HEK293 (cell line): ENCODE results near the gene LST1.

ENCODE experiments used
- BCL11A ChIP-seq: fragments of 450-650 bp; formaldehyde crosslinking; IDR thresholded peaks from 2 replicates; pipeline ENCODE4 v1.5.1; 2016; ENCODE audit warnings: low read depth, missing biosample characterization, missing genetic modification characterization
- EGR2 ChIP-seq: fragments of 450-650 bp; formaldehyde crosslinking; IDR thresholded peaks from 2 replicates; pipeline ENCODE4 v1.5.1; 2016; ENCODE audit warnings: low read depth, missing biosample characterization, missing genetic modification characterization
- ELK4 ChIP-seq: IDR thresholded peaks from 2 replicates; pipeline ENCODE4 v1.6.1; 2011; ENCODE audit warnings: mild to moderate bottlenecking, low read depth, low read length, borderline replicate concordance
- GLIS1 ChIP-seq: fragments of 450-650 bp; formaldehyde crosslinking; IDR thresholded peaks from 2 replicates; pipeline ENCODE4 v1.5.1; 2016; ENCODE audit warnings: missing biosample characterization, missing genetic modification characterization
- OVOL3 ChIP-seq: fragments of 450-650 bp; formaldehyde crosslinking; IDR thresholded peaks from 2 replicates; pipeline ENCODE4 v1.5.1; 2016; ENCODE audit warnings: missing biosample characterization, missing genetic modification characterization
- PATZ1 ChIP-seq: fragments of 450-650 bp; formaldehyde crosslinking; IDR thresholded peaks from 2 replicates; pipeline ENCODE4 v1.5.1; 2016; ENCODE audit warnings: missing biosample characterization, missing genetic modification characterization
- PRDM1 ChIP-seq: fragments of 450-650 bp; formaldehyde crosslinking; IDR thresholded peaks from 2 replicates; pipeline ENCODE4; 2016; ENCODE audit warnings: missing biosample characterization, missing genetic modification characterization
- PRDM4 ChIP-seq: fragments of 450-650 bp; formaldehyde crosslinking; IDR thresholded peaks from 2 replicates; pipeline ENCODE4 v1.5.1; 2017; ENCODE audit warnings: missing biosample characterization, missing genetic modification characterization
- REST ChIP-seq: fragments of 450-650 bp; formaldehyde crosslinking; IDR thresholded peaks from 2 replicates; pipeline ENCODE4 v1.5.1; 2016; ENCODE audit warnings: missing biosample characterization, missing genetic modification characterization
- SP7 ChIP-seq: fragments of 450-650 bp; formaldehyde crosslinking; IDR thresholded peaks from 2 replicates; pipeline ENCODE4 v1.5.1; 2016; ENCODE audit warnings: missing biosample characterization, missing genetic modification characterization
- ZBTB44 ChIP-seq: fragments of 450-650 bp; IDR thresholded peaks from 2 replicates; pipeline ENCODE4 v1.5.1; 2018; ENCODE audit warnings: missing biosample characterization, mild to moderate bottlenecking, missing genetic modification characterization
- ZFP69B ChIP-seq: fragments of 450-650 bp; formaldehyde crosslinking; IDR thresholded peaks from 2 replicates; pipeline ENCODE4 v1.5.1; 2016; ENCODE audit warnings: missing biosample characterization, missing genetic modification characterization
- ZNF174 ChIP-seq: fragments of 450-650 bp; formaldehyde crosslinking; IDR thresholded peaks from 2 replicates; pipeline ENCODE4 v1.5.0; 2017; ENCODE audit warnings: missing biosample characterization, mild to moderate bottlenecking, missing genetic modification characterization
- ZNF19 ChIP-seq: fragments of 450-650 bp; formaldehyde crosslinking; IDR thresholded peaks from 2 replicates; pipeline ENCODE4; 2016; ENCODE audit warnings: missing biosample characterization, missing genetic modification characterization, low read depth
- ZNF2 ChIP-seq: fragments of 450-650 bp; formaldehyde crosslinking; IDR thresholded peaks from 2 replicates; pipeline ENCODE4 v1.5.1; 2016; ENCODE audit warnings: missing biosample characterization, missing genetic modification characterization
- ZNF24 ChIP-seq: fragments of 450-650 bp; formaldehyde crosslinking; IDR thresholded peaks from 2 replicates; pipeline ENCODE4 v1.5.1; 2016; ENCODE audit warnings: missing biosample characterization, missing genetic modification characterization
- ZNF311 ChIP-seq: fragments of 450-650 bp; formaldehyde crosslinking; IDR thresholded peaks from 2 replicates; pipeline ENCODE4 v1.5.1; 2017; ENCODE audit warnings: missing biosample characterization, missing genetic modification characterization, borderline replicate concordance
- ZNF48 ChIP-seq: fragments of 450-650 bp; formaldehyde crosslinking; IDR thresholded peaks from 2 replicates; pipeline ENCODE4 v1.5.1; 2016; ENCODE audit warnings: missing biosample characterization, missing genetic modification characterization
- ZNF510 ChIP-seq: fragments of 450-650 bp; formaldehyde crosslinking; IDR thresholded peaks from 2 replicates; pipeline ENCODE4 v1.5.1; 2018; ENCODE audit warnings: mild to moderate bottlenecking, missing genetic modification characterization, missing biosample characterization; ENCODE audit not compliant: insufficient replicate concordance
- ZNF518A ChIP-seq: fragments of 450-650 bp; formaldehyde crosslinking; conservative IDR thresholded peaks from 2 replicates; pipeline ENCODE4 v1.5.1; 2016; ENCODE audit warnings: low read depth, missing biosample characterization, missing genetic modification characterization
- ZNF529 ChIP-seq: fragments of 450-650 bp; formaldehyde crosslinking; IDR thresholded peaks from 2 replicates; pipeline ENCODE4 v1.5.1; 2017; ENCODE audit warnings: missing genetic modification characterization, missing biosample characterization; ENCODE audit not compliant: insufficient replicate concordance
- ZNF621 ChIP-seq: fragments of 450-650 bp; formaldehyde crosslinking; IDR thresholded peaks from 2 replicates; pipeline ENCODE4 v1.5.1; 2017; ENCODE audit warnings: missing biosample characterization, missing genetic modification characterization
- ZNF768 ChIP-seq: fragments of 450-650 bp; formaldehyde crosslinking; IDR thresholded peaks from 2 replicates; pipeline ENCODE4 v1.5.1; 2018; ENCODE audit warnings: missing biosample characterization, mild to moderate bottlenecking, missing genetic modification characterization

The LST1 gene

GRCh38 chr6:31580807-31581433, 5.2 kb upstream of the LST1 start (continued):
- no peak for TF ChIP-seq ELK4
- TF ChIP-seq ZNF510 (tag by site-specific recombination): no peak
- TF ChIP-seq OVOL3 (tag by site-specific recombination): no peak
- TF ChIP-seq ZNF529: no peak
- peak; percentile 46; the same call in 1 of the 2 replicates for TF ChIP-seq SP7 (tag by site-specific recombination)
- peak; percentile 52 for TF ChIP-seq GLIS1 (tag by site-specific recombination)
- no peak for TF ChIP-seq ZFP69B
- no peak for TF ChIP-seq ZNF174 (tag by site-specific recombination)
- TF ChIP-seq ZNF518A (tag by site-specific recombination): 0 out of 2 replicates have a peak, but pooled peaks have one; percentile 28
- no peak for TF ChIP-seq REST
- TF ChIP-seq PATZ1 (tag by site-specific recombination): peak; percentile 59
- no peak for TF ChIP-seq ZNF311 (tag by site-specific recombination)
- no peak for TF ChIP-seq ZBTB44
- no peak for TF ChIP-seq ZNF24
- TF ChIP-seq ZNF48 (tag by site-specific recombination): no peak
- no peak for TF ChIP-seq ZNF768 (tag by site-specific recombination)
- no peak for TF ChIP-seq ZNF19 (tag by site-specific recombination)
- TF ChIP-seq PRDM4 (tag by site-specific recombination): no peak
- no peak for TF ChIP-seq PRDM1
- TF ChIP-seq EGR2 (tag by site-specific recombination): no peak
- peak; percentile 75; the same call in 1 of the 2 replicates for TF ChIP-seq ZNF2
- no peak for TF ChIP-seq ZNF621 (tag by site-specific recombination)
- TF ChIP-seq BCL11A: no peak
